K562 (cell line): Measurements from ENCODE around the gene ZNF219. TPM values are rescaled to one million over a fixed set of nuclear protein-coding genes. Genes with fewer than 3 reads are reported as not detected.
A peak's percentile ranks its signal among the peaks of the same experiment; 100 is the strongest.

ENCODE experiments used
- ATF4 ChIP-seq: fragments of 450-650 bp; formaldehyde crosslinking; IDR thresholded peaks from 2 replicates; pipeline ENCODE4 v1.4.0; 2022; ENCODE audit warnings: mild to moderate bottlenecking, moderate library complexity
- DPF2 ChIP-seq: fragments of 450-650 bp; IDR thresholded peaks from 2 replicates; pipeline ENCODE4 v1.6.1; 2016
- E2F6 ChIP-seq, 2 experiments: IDR thresholded peaks; 2 replicates each; pipeline ENCODE4 v1.6.1; 2011; ENCODE audit warnings: borderline replicate concordance in 1 of 2, control low read depth in 1 of 2, low read depth in 1 of 2, low read length in 1 of 2, mild to moderate bottlenecking in 1 of 2, mixed read lengths in 1 of 2, moderate library complexity in 1 of 2; ENCODE audit not compliant: insufficient read depth in 1 of 2, insufficient read length in 1 of 2, poor library complexity in 1 of 2, severe bottlenecking in 1 of 2; ENCODE audit errors: extremely low read depth in 1 of 2
- EZH2 ChIP-seq: IDR thresholded peaks from 2 replicates; pipeline ENCODE4 v1.6.1; 2012; ENCODE audit warnings: low read depth, mild to moderate bottlenecking, inconsistent platforms, low read length, borderline replicate concordance
- FOXK1 ChIP-seq: sonication (generic); formaldehyde crosslinking; IDR thresholded peaks from 2 replicates; pipeline ENCODE4 v1.8.0; 2022; ENCODE audit warnings: missing genetic modification reagents, mild to moderate bottlenecking, borderline replicate concordance
- ID3 ChIP-seq, 2 experiments: fragments of 250-450 bp in 1 of 2; fragments of 450-650 bp in 1 of 2; sonication (Bioruptor Pico) in 1 of 2; IDR thresholded peaks; 2 replicates each; pipeline versions ENCODE4 v1.6.1 to v1.8.0; 2016 to 2021; ENCODE audit warnings: mild to moderate bottlenecking in 2 of 2, moderate library complexity in 2 of 2, missing compliant biosample characterization in 1 of 2, missing genetic modification characterization in 1 of 2
- MEIS2 ChIP-seq: fragments of 450-650 bp; IDR thresholded peaks from 2 replicates; pipeline ENCODE4 v1.6.1; 2014; ENCODE audit warnings: mild to moderate bottlenecking; ENCODE audit not compliant: partially characterized antibody
- NCOA4 ChIP-seq: fragments of 450-650 bp; IDR thresholded peaks from 2 replicates; pipeline ENCODE4 v1.6.1; 2018; ENCODE audit warnings: mild to moderate bottlenecking; ENCODE audit not compliant: partially characterized antibody
- NFE2 ChIP-seq: IDR thresholded peaks from 2 replicates; pipeline ENCODE4 v1.6.1; 2014; ENCODE audit warnings: antibody characterized with exemption, low read depth
- TFAM ChIP-seq: fragments of 250-450 bp; sonication (Bioruptor Pico); conservative IDR thresholded peaks from 2 replicates; pipeline ENCODE4 v1.5.0; 2021; ENCODE audit warnings: mild to moderate bottlenecking, moderate library complexity
- YBX1 ChIP-seq: fragments of 450-650 bp; IDR thresholded peaks from 2 replicates; pipeline ENCODE4 v1.7.1; 2016; ENCODE audit warnings: mild to moderate bottlenecking
- ZNF146 ChIP-seq: IDR thresholded peaks from one replicate; pipeline ENCODE4 v1.6.1; 2018; ENCODE audit warnings: missing compliant biosample characterization; ENCODE audit not compliant: unreplicated experiment
- ZNF316 ChIP-seq: fragments of 450-650 bp; IDR thresholded peaks from 2 replicates; pipeline ENCODE4 v1.6.1; 2016
- ZNF398 ChIP-seq: fragments of 250-450 bp; sonication (Bioruptor Pico); IDR thresholded peaks from 2 replicates; pipeline ENCODE4 v1.8.0; 2021; ENCODE audit warnings: moderate library complexity, mild to moderate bottlenecking, inconsistent platforms
- polyA plus RNA-seq, 8 experiments: library from polyadenylated mRNA; depleted of rRNA in 4 of 8; stranded (reverse) in 5 of 8; unstranded in 3 of 8; fragments of >200 nt; fragmentation: Nextera tagmentation in 2 of 8; fragmentation: Illumina TruSeq in 1 of 8; extraction: Ambion mirVana in 2 of 8; extraction: Trizol in 1 of 8; gene quantifications; 2 replicates each; pipeline versions ENCODE4 v1.2.1 to v1.2.3, GENCODE V29; 2011 to 2014; ENCODE audit warnings: inconsistent platforms in 1 of 8, missing spikeins in 1 of 8
- total RNA-seq, 7 experiments: library from RNA; depleted of rRNA in 6 of 7; stranded (reverse); fragments of >200 nt in 6 of 7; fragmentation: Illumina TruSeq in 2 of 7; extraction: Trizol in 2 of 7; gene quantifications; 2 replicates each; pipeline versions ENCODE4 v1.2.1 to v1.2.3, GENCODE V29; 2011 to 2021; ENCODE audit warnings: low replicate concordance in 1 of 7

The ZNF219 gene
- total and polyA plus RNA-seq, 9 of the 15 experiments (the other 6 are each of a cell fraction or from before 2014, with no cell fraction given) = 0.29 to 10.6 (median 2.8) TPM

GRCh38 chr14:21112255-21112654, 13.8 kb upstream of the ZNF219 start (continued):
- TF ChIP-seq ATF4 (CRISPR knock-in tag) (no peak), ZNF146 (CRISPR knock-in tag) (no peak), NCOA4 (no peak), ID3 (CRISPR knock-in tag; IDR thresholded peaks at IDR 0.05) (no peak), ID3 (tag; IDR thresholded peaks at IDR 0.05) (no peak), FOXK1 (CRISPR knock-in tag) (no peak), E2F6 (IDR thresholded peaks at IDR 0.05; ENCODE audit: borderline replicate concordance in 1 of 2, extremely low read depth in 1 of 2, insufficient read depth in 1 of 2, insufficient read length in 1 of 2, low read depth in 1 of 2, low read length in 1 of 2, poor library complexity in 1 of 2, severe bottlenecking in 1 of 2) (no peak), ZNF398 (CRISPR knock-in tag) (no peak), EZH2 (no peak), NFE2 (peak; percentile 72), ZNF316 (peak; percentile 80), DPF2 (no peak), YBX1 (no peak), MEIS2 (peak; percentile 69), TFAM (no peak)
